Activated T-helper 17 cell treated with anti-CD3 and anti-CD28 coated beads, Interleukin-2, amount 50 U/mL, for 72 hours (primary cell): ENCODE data around the gene GPRIN3. TPM values are rescaled to one million over a fixed set of nuclear protein-coding genes. Genes with fewer than 3 reads are reported as not detected.
"Not testable (repeated sequence)": the region's sequence is repeated elsewhere in the genome, so short reads cannot be mapped to it uniquely, and the experiment has no call there.

ENCODE experiments used
- ATAC-seq: fragments of 150-1000 bp; cut with Tn5 transposase; replicated peaks from 2 replicates; pipeline ENCODE4 v1.10.0; 2021; ENCODE audit warnings: mild to moderate bottlenecking, moderate library complexity
- H3K27ac Mint-ChIP-seq: one replicate; pipeline ENCODE4 v1.8.0; 2022; ENCODE audit warnings: mixed read lengths
- H3K27me3 Mint-ChIP-seq: one replicate; pipeline ENCODE4 v1.8.0; 2022; ENCODE audit warnings: mixed read lengths
- H3K36me3 Mint-ChIP-seq: one replicate; pipeline ENCODE4 v1.8.0; 2022; ENCODE audit warnings: low read depth, mild to moderate bottlenecking, mixed read lengths
- H3K4me1 Mint-ChIP-seq: one replicate; pipeline ENCODE4 v1.8.0; 2022; ENCODE audit warnings: mixed read lengths
- H3K4me3 Mint-ChIP-seq: one replicate; pipeline ENCODE4 v1.8.0; 2022; ENCODE audit warnings: mild to moderate bottlenecking, mixed read lengths
- H3K9me3 Mint-ChIP-seq: one replicate; pipeline ENCODE4 v1.8.0; 2022; ENCODE audit warnings: mixed read lengths
- total RNA-seq, 2 donors: library from RNA; stranded (reverse); gene quantifications; one replicate each; pipeline ENCODE4 v1.2.3, GENCODE V29; 2022

The GPRIN3 gene
- total RNA-seq, 2 donors from 2014 or later = 43.5 to 69.7 TPM

DNA sequence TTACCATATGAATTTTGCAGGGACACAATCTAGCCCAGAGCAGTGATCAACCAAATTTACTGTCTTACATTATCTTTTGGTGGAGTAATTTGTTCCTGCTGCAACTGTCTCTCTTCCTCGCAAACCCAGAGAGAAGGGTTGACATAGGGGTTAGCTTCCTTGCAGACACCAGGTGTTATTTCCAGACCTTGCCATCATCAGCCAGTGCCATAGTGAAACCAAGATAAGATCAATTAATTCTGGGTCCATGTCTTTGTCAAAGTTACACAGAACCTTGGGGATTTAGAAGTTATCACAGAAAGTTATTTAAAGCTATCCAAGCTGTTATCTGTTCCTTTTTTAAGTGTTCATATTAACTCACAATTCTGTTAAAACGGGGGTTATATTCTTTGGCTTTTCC is 23.6 kb upstream of the GPRIN3 start:
- H3K27ac Mint-ChIP-seq = no peak overlapping the region
- peaks cover 3% of the 10 kb centered on the region for H3K9me3 Mint-ChIP-seq
- no peaks in the 10 kb centered on the region for H3K27me3 Mint-ChIP-seq
- no peak for ATAC-seq
- peaks cover 10% of the 10 kb centered on the region for H3K4me1 Mint-ChIP-seq
- no peaks in the 10 kb centered on the region for H3K36me3 Mint-ChIP-seq
- no peak overlapping the region for H3K4me3 Mint-ChIP-seq

GRCh38 chr4:89329280-89329679 is 21.7 kb upstream of the GPRIN3 start:
- no peak overlapping the region for H3K4me3 Mint-ChIP-seq
- H3K27me3 Mint-ChIP-seq = no peaks in the 10 kb centered on the region
- peaks cover 3% of the 10 kb centered on the region for H3K9me3 Mint-ChIP-seq
- H3K36me3 Mint-ChIP-seq = no peaks in the 10 kb centered on the region
- ATAC-seq = no peak
- peaks cover 16% of the 10 kb centered on the region for H3K4me1 Mint-ChIP-seq
- no peak overlapping the region for H3K27ac Mint-ChIP-seq

DNA sequence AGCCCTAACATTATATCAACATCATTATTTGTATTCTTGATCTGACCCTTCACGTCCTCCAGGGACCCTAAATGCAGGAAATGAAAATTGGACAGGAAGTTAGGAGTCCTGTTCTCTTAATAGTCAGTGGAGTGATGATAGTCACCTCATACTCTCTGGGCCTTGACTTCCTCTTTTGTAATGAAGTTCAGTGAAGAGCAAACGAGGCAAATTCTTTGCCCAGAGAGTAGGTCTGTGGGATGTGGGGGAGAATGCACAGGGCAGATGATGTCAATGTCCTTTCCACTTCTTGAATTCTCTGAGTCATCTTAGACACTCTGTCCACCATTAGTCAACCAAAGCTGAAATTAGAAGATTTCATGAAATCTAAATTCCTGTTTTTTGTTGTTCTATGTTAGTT is 17.1 kb upstream of the GPRIN3 start:
- Mint-ChIP-seq H3K36me3 (no peaks in the 10 kb centered on the region), H3K27ac (peak overlapping the region; percentile 75), H3K9me3 (peaks cover 6% of the 10 kb centered on the region), H3K27me3 (no peaks in the 10 kb centered on the region), H3K4me1 (peaks cover 10% of the 10 kb centered on the region), H3K4me3 (peak overlapping the region; percentile 52)
- peak; percentile 98 for ATAC-seq

DNA sequence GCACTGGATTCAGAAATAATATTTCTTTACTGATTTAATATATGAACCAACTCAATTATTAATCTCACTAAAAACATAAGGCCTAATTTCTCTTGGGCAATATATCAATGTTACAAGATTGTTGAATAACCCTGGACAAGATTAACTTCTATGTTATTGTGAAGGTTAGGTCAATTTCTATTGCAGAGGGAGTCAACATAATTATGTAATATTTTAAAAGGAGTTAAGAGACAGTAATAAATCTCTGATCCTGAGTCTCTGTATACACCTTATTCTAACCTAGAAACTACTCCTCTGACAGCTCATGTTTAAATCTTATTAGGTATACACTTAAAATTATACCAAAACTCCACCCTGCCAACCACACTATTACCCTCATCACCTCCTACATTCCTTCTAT is 15.1 kb upstream of the GPRIN3 start:
- H3K27ac Mint-ChIP-seq = no peak overlapping the region
- no peaks in the 10 kb centered on the region for H3K27me3 Mint-ChIP-seq
- H3K9me3 Mint-ChIP-seq = peaks cover 8% of the 10 kb centered on the region
- no peaks in the 10 kb centered on the region for H3K36me3 Mint-ChIP-seq
- H3K4me3 Mint-ChIP-seq = no peak overlapping the region
- ATAC-seq = no peak
- H3K4me1 Mint-ChIP-seq = peaks cover 25% of the 10 kb centered on the region

DNA sequence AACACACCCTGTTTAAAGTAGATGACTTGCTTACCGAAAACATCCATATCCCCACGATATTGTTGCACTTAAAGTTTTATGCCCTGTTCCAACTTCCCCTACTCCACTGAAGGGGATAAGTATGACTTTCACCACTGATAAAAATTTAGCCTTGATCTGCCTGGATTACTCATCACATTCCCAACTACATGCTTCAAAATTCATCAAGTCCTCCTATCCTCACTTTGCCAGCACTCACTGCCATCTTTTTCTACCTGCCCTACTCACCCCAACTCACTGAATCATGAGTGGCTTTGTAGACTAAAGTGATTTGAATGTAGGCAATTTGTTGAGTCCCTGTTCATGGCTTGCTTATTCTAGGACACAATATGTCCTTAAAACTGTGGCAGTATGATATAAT is 12.2 kb upstream of the GPRIN3 start:
- H3K36me3 Mint-ChIP-seq = no peaks in the 10 kb centered on the region
- H3K4me1 Mint-ChIP-seq = peaks cover 39% of the 10 kb centered on the region
- no peak overlapping the region for H3K4me3 Mint-ChIP-seq
- peaks cover 5% of the 10 kb centered on the region for H3K9me3 Mint-ChIP-seq
- no peaks in the 10 kb centered on the region for H3K27me3 Mint-ChIP-seq
- ATAC-seq = no peak
- H3K27ac Mint-ChIP-seq = no peak overlapping the region

DNA sequence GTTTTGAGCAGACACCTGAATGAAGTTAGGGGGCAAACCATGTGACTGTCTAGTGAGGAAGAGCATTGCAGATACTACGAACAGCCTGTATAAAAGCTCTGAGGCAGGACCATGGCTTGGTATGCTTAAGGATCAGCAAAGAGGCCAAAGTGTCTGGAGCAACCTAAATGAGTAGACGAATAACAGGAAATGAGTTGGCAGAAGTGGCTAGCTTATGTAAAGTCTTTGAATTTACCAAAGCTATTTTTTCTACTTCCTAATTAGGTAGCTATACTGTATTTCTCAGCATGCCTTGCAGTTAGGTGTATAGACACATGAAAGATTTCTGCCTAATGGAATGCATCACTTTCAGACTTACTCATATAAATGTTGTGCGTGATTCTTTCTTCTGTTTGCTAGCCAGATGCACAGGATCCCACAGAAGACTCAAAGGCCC is 9.3 kb upstream of the GPRIN3 start:
- peaks cover 5% of the 10 kb centered on the region for H3K9me3 Mint-ChIP-seq
- H3K27ac Mint-ChIP-seq = peak overlapping the region; percentile 80
- peaks cover 35% of the 10 kb centered on the region for H3K4me1 Mint-ChIP-seq
- peak; percentile 91 for ATAC-seq
- no peaks in the 10 kb centered on the region for H3K27me3 Mint-ChIP-seq
- H3K4me3 Mint-ChIP-seq = peak overlapping the region; percentile 83
- no peaks in the 10 kb centered on the region for H3K36me3 Mint-ChIP-seq

DNA sequence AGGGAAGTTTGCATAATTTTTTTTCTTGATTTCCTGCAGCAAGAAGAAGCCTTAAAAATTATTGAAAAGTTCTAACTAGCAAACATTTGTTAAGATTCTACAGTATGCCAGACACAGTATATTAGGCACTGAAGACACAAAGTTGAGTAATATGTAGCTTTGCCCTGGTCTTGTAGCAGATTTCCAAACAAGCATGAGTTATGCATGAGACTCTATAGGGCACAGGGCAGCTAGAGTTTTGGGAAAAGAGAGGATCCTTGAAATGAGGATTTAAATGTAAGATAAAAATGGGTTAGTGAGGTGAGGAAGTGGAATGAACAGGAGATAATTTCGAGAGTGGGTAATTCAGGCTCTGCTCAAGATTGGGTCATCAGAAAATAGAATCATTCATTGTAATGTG is 8.6 kb upstream of the GPRIN3 start:
- peaks cover 35% of the 10 kb centered on the region for H3K4me1 Mint-ChIP-seq
- peaks cover 5% of the 10 kb centered on the region for H3K9me3 Mint-ChIP-seq
- no peaks in the 10 kb centered on the region for H3K36me3 Mint-ChIP-seq
- H3K27me3 Mint-ChIP-seq = no peaks in the 10 kb centered on the region
- no peak for ATAC-seq
- H3K27ac Mint-ChIP-seq = peak overlapping the region; percentile 80
- peak overlapping the region; percentile 83 for H3K4me3 Mint-ChIP-seq

DNA sequence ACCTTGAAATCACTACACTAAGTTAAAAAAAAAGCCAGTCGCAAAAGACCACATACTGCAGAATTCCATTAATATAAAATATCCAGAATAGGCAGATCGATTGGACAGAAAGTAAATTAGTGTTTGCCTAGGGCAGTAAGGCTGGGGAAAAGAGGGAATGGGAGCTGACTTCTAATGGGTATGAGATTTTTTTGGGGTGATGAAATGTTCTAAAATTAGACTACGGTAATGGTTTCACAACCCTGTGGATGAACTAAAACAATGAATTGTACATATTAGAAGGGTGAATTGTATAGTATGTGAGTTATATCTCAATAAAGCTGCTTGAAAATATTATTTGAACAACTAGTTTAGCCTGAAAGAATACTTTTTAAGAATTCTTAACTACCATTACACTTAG is 6.7 kb upstream of the GPRIN3 start:
- no peak overlapping the region for H3K27ac Mint-ChIP-seq
- no peaks in the 10 kb centered on the region for H3K27me3 Mint-ChIP-seq
- ATAC-seq = no peak
- H3K4me3 Mint-ChIP-seq = no peak overlapping the region
- no peaks in the 10 kb centered on the region for H3K36me3 Mint-ChIP-seq
- peaks cover 33% of the 10 kb centered on the region for H3K4me1 Mint-ChIP-seq
- no peaks in the 10 kb centered on the region for H3K9me3 Mint-ChIP-seq

- H3K9me3 Mint-ChIP-seq = no peaks in the 10 kb centered on the region
- H3K27me3 Mint-ChIP-seq = no peaks in the 10 kb centered on the region
- no peak overlapping the region for H3K4me3 Mint-ChIP-seq
- H3K27ac Mint-ChIP-seq = no peak overlapping the region
- ATAC-seq = no peak
- H3K36me3 Mint-ChIP-seq = peaks cover 2% of the 10 kb centered on the region
- H3K4me1 Mint-ChIP-seq = peaks cover 15% of the 10 kb centered on the region
Observed at GRCh38 chr4:89312066-89312465, 4.5 kb upstream of the GPRIN3 start.

DNA sequence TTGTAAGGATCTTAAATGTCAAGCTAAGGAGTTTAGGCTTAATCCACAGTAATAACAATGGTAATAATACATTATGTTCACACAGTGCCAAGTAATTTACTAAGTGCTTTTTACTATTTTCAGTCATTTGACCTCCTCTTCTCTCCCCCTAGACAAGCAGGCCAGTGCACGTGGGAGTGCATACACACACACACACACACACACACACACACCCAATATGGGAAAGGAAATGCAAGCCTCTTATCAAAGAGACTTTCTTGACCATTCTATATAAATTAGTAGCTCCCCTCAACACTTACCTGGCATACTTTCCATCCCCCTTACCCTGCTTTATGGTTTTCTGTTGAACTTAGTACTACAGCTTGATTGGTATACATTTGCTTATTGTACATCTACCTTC is 3.8 kb upstream of the GPRIN3 start:
- no peak overlapping the region for H3K4me3 Mint-ChIP-seq

DNA sequence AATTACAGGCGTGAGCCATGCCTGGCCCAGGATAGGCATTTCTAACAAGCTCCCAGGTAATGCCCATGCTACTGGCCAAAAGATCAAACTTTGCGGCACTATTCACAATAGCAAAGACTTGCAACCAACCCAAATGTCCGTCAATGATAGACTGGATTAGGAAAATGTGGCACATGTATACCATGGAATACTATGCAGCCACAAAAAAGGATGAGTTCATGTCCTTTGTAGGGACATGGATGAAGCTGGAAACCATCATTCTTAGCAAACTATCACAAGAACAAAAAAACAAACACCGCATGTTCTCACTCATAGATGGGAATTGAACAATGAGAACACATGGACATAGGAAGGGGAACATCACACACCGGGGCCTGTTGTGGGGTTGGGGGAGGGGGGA is 1.6 kb upstream of the GPRIN3 start:
- Mint-ChIP-seq H3K36me3 (peaks cover 24% of the 10 kb centered on the region), H3K4me3 (peak overlapping the region; percentile 90), H3K4me1 (peaks cover 11% of the 10 kb centered on the region)
- H3K27me3 Mint-ChIP-seq, H3K27ac Mint-ChIP-seq, H3K9me3 Mint-ChIP-seq, ATAC-seq: not testable (repeated sequence)

More for the DNA sequence above, 3.8 kb upstream of the GPRIN3 start:
- Mint-ChIP-seq H3K4me1 (peaks cover 10% of the 10 kb centered on the region), H3K27ac (no peak overlapping the region), H3K9me3 (no peaks in the 10 kb centered on the region), H3K36me3 (peaks cover 8% of the 10 kb centered on the region), H3K27me3 (no peaks in the 10 kb centered on the region)
- ATAC-seq = no peak

DNA sequence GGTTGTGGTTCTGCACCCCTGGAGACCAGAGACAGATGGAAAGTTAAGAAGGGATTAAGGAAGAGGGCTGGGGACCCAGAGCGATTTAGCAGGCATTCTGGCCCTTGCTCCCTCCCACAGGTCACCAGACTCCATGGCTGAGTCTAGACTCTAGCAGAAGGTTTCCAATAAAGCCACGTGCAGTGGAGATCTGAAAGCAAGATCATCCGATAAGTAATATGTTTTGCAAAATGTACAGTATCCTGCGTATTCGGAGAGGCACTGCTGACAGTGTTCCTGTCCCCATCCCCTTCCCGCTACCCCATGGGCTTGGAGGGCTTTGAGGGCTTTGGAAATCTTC is 531 bp upstream of the GPRIN3 start:
- Mint-ChIP-seq H3K27ac (no peak overlapping the region), H3K4me1 (peaks cover 18% of the 10 kb centered on the region), H3K36me3 (peaks cover 32% of the 10 kb centered on the region), H3K27me3 (no peaks in the 10 kb centered on the region), H3K9me3 (no peaks in the 10 kb centered on the region), H3K4me3 (peak overlapping the region; percentile 90)
- no peak for ATAC-seq

DNA sequence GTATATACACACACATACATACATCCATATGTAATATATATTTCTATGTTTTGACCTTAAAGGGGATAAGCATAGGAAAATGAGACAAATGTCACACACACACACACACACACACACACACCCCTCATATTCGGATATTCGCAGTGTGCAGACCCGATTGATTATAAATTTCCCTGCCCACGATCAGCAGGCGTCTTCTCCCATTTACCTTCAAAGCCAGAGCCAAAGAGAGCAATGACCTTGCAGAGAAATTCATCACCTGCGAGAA is 488 bp downstream of the GPRIN3 start:
- no peak for ATAC-seq
- H3K4me3 Mint-ChIP-seq = peak overlapping the region; percentile 90
- H3K4me1 Mint-ChIP-seq = peaks cover 20% of the 10 kb centered on the region
- H3K27ac Mint-ChIP-seq = peak overlapping the region; percentile 85
- no peaks in the 10 kb centered on the region for H3K9me3 Mint-ChIP-seq
- H3K27me3 Mint-ChIP-seq = no peaks in the 10 kb centered on the region
- H3K36me3 Mint-ChIP-seq = peaks cover 37% of the 10 kb centered on the region

DNA sequence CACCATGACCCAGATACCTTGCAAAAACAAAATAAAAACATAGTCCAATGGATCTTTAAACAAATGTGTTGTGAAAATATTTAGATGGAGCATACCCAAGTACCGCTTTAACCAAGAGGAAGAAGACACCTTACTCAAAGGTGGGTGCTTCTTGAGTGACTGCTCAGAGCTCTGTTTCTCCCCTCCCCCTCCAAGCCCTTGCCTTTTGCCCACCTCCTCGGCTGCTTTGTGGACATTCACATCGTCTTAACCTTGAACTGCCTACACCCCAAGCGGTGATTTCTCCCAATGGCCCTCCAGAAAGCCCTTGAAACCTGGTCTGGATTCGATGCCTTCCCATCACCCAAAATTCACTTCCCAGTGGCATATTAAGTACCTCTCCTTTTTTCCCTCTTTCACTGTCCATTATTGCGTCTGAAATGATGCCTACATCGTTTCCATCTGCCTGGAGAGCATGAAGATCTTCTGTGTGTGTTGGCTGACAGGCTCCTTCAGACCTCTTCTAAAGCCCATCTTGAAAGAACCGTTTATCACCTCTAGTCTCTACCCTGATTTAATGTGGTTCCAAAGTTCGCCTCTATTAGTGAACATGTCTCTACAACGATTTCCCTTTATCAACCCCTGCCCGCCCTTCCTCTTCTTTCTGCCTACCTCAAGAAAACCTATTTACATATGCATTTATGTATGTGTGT is 968 bp downstream of the GPRIN3 start:
- no peak for ATAC-seq
- no peaks in the 10 kb centered on the region for H3K9me3 Mint-ChIP-seq
- peak overlapping the region; percentile 90 for H3K4me3 Mint-ChIP-seq
- no peaks in the 10 kb centered on the region for H3K27me3 Mint-ChIP-seq
- peak overlapping the region; percentile 85 for H3K27ac Mint-ChIP-seq
- peaks cover 20% of the 10 kb centered on the region for H3K4me1 Mint-ChIP-seq
- H3K36me3 Mint-ChIP-seq = peaks cover 37% of the 10 kb centered on the region

- H3K4me1 Mint-ChIP-seq = peaks cover 20% of the 10 kb centered on the region
- H3K4me3 Mint-ChIP-seq = peak overlapping the region; percentile 90
- H3K27ac Mint-ChIP-seq = peak overlapping the region; percentile 85
- H3K9me3 Mint-ChIP-seq = no peaks in the 10 kb centered on the region
- peaks cover 43% of the 10 kb centered on the region for H3K36me3 Mint-ChIP-seq
- ATAC-seq = peak; percentile 73
- no peaks in the 10 kb centered on the region for H3K27me3 Mint-ChIP-seq
Observed at GRCh38 chr4:89305712-89306437, 1.7 kb downstream of the GPRIN3 start.
